ENCODE results near the gene MAGEB4.

DNA sequence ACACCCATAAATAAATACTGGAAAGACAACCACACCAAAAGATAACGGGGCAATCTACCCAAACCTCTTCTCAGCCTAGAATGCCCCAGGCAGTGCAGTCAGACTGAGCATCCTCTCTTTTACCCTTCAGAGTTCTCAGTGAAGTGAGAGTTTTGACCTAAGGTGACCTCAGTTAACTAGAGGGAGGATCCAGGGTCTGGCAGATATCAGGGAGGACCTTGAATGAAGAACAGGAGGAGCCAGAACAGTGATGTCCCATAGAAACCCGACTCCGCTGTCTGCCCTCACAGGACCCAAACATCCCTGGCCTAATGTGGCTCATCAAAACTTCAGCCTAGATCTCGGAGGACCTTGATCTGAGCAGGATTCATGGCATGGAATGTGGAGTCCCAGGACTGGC is 11.4 kb upstream of the MAGEB4 start, which contains the start of gene MAGEB3:
- TF ChIP-seq, protein P1, sequence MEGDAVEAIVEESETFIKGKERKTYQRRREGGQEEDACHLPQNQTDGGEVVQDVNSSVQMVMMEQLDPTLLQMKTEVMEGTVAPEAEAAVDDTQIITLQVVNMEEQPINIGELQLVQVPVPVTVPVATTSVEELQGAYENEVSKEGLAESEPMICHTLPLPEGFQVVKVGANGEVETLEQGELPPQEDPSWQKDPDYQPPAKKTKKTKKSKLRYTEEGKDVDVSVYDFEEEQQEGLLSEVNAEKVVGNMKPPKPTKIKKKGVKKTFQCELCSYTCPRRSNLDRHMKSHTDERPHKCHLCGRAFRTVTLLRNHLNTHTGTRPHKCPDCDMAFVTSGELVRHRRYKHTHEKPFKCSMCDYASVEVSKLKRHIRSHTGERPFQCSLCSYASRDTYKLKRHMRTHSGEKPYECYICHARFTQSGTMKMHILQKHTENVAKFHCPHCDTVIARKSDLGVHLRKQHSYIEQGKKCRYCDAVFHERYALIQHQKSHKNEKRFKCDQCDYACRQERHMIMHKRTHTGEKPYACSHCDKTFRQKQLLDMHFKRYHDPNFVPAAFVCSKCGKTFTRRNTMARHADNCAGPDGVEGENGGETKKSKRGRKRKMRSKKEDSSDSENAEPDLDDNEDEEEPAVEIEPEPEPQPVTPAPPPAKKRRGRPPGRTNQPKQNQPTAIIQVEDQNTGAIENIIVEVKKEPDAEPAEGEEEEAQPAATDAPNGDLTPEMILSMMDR (conservative IDR thresholded peaks at IDR 0.05 in 1 of 2, IDR thresholded peaks at IDR 0.05 in 1 of 2; ENCODE audit: extremely low read depth in 1 of 2, insufficient read depth in 1 of 2, low read depth in 1 of 2, low read length in 2 of 2), result no peak
- no peak for TF ChIP-seq EZH2 (IDR thresholded peaks at IDR 0.05; ENCODE audit: borderline replicate concordance, low read length)
